Measurements from ENCODE around the gene DNAJC6.
"Not testable (repeated sequence)": the region's sequence is repeated elsewhere in the genome, so short reads cannot be mapped to it uniquely, and the experiment has no call there.

DNAJC6 gene

DNA sequence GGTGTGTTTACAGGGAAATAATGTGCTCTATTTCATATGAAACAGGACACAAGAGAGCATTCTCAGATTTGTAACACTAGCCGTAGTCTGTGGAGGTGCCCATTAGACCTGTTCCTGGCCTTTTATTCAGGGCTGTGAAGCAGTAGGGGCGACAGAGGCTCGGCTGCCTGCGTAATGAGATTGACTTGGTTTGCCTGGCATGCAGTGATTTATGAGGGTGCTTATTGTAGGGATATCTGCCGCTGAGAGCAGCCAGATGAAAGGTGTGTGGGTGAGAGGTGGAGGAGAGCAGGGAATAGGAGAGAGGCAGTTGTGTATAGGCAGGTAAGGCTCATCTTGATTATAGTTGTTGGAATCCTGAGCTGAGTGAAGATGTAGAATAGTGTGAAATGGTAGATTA lies 51.3 kb downstream of the DNAJC6 start:
- no peak for DNase-seq

DNA sequence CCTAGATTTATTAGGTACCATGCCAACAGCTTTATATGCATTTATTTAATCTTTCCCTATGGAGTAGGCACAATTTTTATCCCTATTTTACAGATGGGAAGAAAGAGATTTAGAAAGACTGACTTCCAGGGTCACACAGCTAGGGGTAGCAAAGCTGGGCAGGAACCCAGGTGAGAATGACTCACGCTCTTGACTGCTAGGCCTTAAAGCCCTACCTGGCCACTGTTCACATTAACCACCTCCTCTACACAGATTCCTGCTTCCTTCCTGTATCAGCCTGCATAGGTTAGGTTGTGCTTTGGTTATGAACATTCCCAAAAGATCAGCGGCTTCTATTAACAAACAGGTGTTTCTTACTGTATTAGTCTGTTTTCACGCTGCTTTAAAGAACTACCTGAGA lies 53.2 kb downstream of the DNAJC6 start:
- no peak for DNase-seq

DNA sequence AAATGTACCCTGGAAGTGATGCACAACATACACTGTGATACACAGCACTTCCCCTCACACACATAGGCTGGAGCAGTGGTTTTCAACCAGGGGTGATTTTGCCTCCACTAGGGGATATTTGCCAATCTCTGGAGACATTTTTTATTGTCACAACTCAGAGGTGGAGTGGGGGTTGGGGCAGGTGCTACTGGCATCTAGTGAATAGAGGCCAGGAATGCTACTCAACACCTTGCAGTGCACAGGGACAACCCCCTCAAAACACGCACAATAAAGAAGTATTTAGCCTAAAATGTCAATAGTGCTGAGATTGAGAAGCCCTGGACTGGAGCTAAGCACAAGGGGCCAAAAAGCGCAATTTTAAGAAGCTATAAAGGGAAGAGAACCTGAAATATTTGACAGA lies 54.1 kb downstream of the DNAJC6 start:
- DNase-seq, result no peak

DNA sequence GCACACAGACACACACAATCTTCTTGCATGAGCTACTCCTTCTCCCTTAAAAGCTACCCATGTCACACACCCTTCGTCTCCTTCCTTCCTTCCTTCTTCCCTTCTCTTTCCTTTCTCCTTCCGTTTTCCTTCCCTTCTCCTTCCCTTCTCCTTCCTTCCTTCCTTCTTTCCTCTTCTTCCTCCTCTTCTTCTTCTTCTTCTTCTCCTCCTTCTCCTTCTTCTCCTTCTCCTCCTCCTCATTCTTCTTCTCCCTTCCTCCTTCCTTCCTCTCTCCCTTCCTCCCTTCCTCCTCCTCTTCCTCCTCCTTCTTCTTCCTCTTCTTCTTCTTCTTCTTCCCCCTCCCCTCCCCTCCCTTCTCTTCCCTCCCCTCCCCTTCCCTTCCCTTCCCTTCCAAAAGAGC lies 59.1 kb downstream of the DNAJC6 start:
- DNase-seq, result no peak

DNA sequence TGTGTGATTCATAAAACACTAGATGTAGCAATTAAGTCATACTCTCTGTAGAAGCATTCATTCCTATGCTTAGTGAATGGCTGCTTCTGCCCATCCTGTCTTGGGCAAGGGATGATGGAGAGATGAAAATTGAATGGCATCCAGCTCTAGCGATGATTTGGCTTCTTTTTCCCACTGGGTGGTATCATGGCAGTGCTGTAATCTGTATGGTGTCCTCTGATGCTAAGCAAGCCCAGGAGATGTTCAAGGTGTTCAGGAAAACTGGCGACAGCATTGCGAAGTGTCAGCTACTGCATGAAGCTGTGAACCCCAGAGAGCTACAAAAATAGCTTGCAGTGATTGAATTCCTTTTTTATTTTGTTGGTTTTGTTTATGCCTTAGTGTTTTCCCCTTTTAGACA lies 62.2 kb downstream of the DNAJC6 start:
- DNase-seq, result no peak

DNA sequence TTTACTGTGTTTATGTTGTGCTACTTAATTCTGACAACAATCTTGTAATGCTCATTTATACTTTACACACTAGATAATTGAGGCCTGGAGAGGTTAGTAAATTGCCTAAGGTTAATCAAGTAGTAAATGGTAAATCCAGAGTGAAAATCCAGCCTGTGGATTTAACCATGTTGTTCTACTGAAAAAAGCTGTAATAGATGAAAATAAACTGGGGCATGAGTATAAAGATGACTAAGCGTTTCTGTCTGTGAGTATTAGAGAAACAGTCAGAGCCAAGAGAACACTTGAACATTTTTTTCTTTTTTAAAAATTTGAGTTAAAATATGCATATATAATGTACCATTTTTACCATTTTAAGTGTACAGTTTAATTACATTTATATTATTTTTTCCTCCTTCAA lies 63.2 kb downstream of the DNAJC6 start:
- DNase-seq, result no peak

DNA sequence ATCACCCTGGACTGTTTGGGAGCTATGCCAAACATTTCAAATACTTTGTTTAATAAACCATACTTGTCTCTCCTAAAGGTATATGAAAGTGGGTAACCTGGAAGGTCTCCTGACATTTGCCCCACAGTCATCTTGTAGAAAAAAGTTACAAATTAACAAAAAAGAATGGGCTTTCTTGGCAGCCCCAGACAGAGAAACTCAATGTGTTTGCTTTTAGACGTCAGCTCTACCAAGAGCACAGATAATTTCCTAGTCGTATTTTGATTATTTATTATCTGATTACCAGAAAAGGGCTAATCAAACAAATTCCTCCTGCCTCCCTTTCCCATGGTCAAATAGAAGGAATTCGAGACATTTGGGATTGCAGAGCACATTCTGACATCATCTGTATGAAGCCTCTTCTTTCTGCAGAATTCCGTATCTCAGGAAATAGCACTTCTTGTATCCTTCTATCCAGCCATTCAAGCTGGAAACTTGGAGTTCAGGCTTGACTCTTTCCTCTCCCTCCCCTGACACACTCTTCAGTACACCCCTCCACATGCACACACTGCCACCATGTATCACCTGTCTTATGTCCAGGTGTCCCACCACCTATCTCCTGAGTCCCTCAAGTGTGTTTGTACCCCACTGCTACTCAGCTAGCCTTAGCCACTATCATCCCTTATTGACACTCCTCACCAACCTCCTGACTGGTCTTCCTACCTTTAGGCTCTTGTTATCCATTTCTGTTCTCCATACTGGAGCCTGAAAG lies 68.3 kb downstream of the DNAJC6 start:
- DNase-seq, result no peak

DNA sequence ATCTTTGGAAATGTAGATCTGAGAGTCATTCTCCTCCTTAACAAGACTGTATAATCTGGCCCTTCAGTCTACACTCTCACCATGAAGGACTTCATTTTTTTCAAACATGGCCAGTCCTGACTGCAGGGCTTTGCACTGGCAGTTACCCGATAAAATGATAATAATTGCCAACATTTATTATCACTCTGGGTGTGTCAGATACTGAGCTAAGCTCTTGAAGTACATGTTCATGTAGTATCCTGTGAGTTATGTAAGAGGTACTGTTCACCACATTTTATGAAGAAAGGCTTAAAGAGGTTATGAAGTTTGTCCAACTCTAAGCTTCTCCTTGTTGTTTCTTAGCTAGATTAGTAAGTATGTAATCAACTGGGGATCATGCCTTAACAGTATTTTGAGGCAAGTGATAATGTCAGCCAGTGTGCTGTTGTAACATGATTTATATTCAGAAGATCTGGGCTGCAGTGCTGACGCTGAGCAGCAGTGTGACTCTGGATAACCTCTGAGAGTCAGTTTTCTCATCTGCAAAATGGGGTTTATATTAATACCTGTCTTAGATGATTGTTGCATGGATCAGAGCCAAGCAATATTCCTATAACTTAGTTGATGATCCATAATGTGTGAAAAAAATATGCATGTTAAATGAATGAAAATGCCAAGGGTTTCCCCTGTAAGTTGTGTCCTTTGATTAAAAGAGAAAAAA lies 69.1 kb downstream of the DNAJC6 start:
- DNase-seq, result no peak

DNA sequence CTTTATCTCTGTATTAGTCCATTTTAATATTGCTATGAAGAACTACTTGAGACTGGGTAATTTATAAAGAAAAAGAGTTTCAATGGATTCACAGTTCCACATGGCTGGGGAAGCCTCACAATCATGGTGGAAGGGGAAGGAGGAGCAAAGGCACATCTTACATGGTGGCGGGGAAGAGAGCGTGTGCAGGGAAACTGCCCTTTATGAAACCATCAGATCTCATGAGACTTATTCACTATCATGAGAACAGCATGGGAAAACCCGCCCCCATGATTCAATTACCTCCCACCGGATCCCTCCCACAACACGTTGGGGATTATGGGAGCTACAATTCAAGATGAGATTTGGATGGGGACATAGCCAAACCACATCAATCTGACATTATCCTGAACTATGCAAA lies 75.1 kb downstream of the DNAJC6 start:
- DNase-seq, result not testable (repeated sequence)

DNA sequence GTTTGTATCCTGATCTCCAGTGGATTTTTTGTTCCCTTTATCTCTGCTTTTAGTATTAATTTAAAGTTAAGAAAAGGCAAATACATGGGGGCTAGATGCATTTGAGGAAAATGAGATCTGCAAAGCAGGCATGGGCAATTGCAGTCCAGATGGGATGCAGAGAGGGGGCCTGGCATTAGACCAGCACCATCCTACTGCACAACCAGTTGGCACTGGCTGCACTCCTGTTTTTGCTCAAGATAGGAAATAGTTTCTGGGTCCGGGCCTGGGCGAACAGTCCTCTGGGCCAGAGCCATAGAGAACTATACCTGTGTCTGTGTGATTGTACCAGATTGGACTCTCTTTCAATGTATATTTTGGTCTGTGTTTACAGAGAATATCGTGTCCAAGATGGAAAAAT lies 77.1 kb downstream of the DNAJC6 start:
- DNase-seq, result no peak

DNA sequence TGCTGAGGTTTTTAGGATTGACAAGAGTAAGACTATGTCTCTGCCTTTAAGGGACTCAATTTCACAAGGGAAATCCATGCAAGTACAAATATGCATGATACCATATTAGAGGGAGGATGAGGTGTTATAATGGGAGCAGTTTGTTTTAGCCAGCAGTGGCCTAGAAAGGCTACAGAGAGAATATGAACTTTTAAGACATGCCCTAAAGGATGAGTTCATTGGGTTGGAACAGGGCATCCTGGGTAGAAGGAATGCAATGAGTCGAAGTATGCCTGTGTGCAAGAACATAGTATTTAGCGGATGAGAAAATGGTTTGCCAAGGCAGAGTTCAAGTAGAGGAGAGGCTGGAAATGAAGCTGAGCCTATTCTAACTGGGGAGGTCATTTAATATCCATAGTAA lies 78.5 kb downstream of the DNAJC6 start:
- no peak for DNase-seq

DNA sequence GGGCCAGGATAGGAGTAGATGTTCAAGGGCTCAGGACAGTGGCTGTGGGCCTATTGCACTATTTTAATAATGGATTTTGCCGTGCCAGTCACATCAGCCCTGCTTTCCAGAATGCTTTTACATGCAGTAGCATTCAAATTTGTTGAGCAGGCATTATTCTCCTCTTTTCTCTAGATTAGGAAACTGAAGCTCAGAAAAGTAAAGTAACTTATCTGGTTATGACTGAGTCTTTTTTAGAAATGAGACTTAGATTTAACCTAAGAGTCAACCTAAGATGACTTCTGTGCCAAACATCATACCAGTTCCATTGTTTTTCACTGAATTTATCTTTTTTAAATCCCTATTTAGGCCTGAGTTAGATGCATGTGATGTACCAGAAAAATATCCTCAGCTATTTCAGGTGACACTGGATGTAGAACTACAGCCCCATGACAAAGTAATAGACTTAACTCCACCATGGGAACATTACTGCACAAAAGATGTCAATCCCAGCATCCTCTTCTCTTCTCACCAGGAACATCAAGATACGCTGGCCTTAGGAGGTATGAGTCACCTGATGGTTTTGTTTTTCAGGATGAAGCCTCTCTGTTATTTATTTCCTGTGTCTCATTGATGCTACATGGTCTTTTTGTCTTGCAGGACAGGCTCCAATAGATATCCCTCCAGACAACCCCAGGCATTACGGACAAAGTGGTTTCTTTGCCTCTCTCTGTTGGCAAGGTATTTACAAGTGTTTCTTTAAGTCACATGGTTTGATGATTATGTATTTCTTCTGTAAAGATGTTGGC lies 79.8 kb downstream of the DNAJC6 start:
- DNase-seq, result no peak

DNA sequence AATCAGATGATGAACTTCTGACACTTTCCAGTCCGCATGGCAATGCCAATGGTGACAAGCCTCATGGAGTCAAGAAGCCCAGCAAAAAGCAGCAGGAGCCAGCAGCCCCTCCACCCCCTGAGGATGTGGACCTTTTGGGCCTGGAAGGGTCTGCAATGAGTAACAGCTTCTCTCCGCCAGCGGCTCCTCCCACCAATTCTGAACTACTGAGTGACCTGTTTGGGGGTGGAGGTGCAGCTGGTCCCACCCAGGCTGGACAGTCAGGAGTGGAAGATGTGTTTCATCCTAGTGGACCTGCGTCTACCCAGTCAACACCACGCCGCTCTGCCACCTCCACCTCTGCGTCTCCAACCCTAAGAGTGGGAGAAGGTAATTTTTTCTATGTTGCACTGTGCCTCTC lies 83.2 kb downstream of the DNAJC6 start:
- DNase-seq, result no peak

DNA sequence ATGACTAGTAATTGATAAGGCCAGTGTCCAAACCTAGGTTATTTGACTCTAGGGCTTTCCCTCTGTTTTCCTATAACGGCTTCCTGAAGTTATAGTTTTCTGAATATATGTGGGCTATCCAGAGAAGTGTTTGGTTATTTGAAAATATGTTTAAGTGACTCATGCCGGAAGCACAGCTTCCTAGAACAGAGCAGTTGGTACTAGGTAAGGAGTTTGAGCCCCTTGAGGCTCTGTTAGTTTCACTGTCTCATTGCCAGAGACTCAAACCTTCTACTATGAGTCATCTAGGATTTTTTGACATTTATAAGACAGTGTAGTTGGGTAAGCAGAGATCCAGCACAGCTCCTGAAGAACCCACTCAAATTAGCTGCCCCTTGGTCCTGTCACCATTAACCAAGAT lies 84.0 kb downstream of the DNAJC6 start:
- no peak for DNase-seq

DNA sequence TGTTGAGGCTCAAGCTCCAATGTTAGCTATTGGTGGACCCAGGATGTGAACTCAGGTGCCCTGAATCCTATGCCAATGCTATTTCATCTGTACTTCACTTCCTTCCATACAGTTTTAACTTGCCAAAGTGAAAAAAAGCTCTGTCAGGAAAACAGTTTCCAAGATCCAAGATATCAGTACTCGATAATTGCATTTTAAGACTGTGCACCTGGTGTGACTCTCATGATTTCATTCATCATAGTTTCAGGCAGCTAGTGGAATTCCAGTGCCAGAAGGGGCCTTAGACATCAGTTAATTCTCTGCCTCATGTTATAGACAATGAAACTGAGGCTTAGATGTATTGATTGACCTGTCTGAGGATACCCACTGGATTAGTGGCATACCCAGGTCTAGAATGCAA lies 84.6 kb downstream of the DNAJC6 start:
- DNase-seq, result no peak

DNA sequence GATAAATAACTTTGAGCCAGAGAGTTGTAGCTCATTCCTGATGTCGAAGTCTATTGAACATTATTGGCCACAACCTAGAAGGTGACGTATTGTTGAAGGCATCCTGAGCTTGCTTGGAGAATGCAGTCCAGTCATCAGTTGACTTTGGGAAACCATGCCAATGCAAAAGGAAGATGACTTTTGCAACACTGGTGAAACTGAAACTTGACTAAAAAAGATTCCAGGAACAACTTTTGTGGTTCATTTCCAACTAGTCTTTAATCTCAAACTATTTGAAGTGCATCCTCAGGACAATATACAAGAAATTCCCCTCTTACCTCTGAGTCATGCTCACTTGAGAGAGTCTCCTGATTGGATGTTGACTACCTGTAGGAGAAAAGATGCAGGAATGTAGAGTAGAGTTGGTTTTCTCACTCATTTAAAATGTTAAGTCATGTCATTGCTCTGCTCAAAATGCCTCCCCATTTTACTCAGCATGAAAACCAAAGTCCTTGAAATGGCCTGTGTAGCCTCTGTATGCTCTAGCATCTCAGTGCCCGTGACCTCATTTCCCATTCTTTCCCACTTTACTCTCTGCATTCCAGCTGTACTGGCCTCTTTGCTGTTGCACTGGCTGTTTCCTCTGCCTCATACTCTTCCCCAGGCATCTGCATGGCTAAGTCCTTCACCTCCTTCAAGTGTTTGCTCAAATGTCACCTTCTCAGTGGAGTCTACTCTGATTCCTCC lies 86.7 kb downstream of the DNAJC6 start:
- DNase-seq, result no peak

DNA sequence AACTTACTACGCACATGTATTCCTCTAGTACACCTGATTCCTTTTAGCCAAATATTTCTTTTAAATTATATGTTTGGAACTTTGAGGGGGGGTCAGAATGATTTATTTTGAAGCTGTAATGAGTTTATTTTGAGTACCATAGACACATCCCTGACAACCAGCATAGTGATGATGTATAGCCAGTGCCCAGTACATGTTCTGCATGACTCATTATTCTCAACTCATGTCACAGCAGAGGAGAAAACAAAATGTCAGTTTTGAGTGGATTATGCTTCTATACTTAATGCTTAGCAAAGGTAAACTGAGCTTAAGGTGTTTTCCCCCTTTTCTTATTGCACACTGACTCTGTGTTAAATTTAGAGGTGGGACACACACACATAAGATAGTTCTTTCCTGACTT lies 88.7 kb downstream of the DNAJC6 start:
- no peak for DNase-seq

DNA sequence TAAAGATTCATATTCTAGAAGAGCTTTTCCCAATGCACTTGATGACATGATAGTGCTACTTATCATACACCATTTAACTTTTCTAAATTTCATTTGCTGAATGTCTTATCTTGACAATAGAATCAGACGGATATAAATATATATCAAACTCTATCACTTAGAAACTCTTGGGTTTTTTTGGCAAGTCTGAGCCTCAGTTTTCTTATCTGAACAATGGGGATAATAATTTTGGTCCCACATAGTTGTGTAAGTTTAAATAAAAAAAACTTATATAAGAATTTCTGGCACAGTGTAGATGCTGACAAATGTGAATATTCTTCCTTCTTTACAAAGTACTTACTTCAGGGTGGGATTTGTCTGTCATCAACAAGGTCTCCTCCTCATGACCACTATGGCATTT lies 89.7 kb downstream of the DNAJC6 start:
- DNase-seq, result no peak

DNA sequence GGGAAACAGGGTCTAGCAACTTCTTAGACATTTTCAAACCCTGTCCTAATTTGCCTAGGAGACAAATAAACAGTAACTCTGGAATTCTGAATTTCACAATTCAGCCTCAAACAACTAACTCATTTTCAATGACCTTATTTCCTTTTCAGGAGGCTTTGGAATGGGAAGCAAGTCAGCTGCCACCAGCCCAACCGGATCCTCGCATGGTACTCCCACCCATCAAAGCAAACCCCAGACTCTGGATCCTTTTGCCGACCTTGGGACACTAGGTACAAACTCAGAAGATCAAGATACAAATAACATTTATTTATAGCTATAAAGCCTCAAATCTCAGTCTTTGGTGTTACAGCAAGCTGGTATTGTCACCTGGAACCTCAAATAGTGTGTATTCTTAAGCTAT lies 92.3 kb downstream of the DNAJC6 start:
- no peak for DNase-seq

DNA sequence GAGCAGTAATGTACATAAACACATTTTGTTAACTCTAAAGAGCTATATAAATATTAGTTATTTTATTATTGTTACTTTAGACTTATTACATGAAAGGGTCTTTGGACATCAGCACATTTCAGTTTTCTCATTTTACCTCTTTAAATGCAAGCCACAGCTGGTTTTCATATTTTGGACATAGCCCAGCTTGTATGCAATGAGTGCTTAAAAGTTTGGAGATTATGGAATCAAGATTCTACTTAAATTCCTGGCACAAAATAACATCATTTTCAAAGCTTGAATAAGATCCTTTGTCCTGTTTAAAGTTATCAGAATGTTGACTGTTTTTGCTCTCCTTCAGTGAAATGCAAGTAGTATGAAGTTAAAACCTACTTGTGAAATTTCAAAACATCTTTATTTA lies 95.6 kb downstream of the DNAJC6 start:
- no peak for DNase-seq

DNA sequence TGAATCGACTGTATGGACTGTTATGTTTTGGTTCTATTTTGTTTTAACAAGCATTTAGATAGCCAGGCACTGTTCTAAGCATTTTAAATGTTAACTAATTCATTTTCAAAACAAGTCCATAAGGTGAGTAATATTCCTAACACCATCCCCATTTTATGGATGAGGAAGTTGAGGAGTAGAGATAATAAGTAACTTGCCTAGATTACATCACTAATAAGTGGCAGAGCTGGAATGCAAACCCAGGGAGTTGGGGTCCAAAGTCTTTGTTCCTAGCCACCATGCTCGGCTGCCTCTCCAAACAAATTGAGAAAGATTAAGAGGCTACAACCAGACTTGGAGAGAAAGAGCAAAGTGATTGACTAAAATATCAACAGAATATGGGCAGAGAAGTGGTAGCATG lies 98.5 kb downstream of the DNAJC6 start:
- DNase-seq, result no peak

DNA sequence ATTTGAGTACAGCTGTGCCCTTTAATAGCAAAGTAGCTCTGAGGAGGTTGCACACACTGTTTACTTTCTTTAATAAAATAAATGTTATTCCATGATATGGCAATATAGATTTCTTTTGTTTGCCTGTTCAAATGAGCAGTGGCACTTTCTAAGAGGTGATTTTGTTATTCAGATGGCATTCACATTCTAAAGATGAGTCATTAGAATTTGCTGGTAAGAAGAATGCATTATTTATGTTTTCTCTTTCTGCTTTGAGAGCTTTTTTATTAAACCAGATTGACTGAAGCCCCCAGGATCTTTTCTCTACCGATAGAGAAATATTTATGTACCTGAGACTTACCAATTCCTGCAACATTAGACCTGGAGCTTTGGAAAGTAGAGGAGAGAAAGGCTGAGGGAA lies 100.0 kb downstream of the DNAJC6 start:
- DNase-seq, result no peak

DNA sequence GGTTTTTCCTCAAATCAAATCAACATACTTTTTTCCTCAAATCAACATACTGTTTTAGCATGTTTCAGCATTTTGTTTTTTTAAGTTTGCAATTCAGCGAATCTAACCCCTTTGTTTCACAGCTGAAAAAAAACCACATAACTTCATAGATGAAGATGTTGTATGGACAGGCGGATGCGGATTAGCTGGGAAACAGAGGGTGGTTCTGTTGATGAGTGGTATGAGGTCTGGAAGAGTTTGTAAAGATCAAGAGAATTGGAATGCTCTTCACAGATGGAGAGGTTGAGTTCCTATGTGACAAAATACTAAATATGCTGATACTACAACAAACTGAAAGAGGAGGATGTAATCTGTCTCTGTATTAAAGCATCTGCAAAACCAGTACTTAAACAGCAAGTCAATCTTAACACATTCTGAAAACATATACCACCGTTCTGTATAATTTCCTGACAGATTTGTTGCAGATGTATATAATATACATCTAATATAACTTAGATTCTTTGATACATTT lies 100.5 kb downstream of the DNAJC6 start:
- no peak for DNase-seq

Measured in GDM1 (cell line).